Astrocyte of the cerebellum (primary cell): ENCODE data around the gene ZNF396.
A peak's percentile ranks its signal among the peaks of the same experiment; 100 is the strongest.

Experiments
- DNase-seq: peaks from one replicate; pipeline ENCODE4 v3.0.0-alpha.2; 2011; ENCODE audit warnings: low read depth
- H3K4me3 ChIP-seq: 2 replicates; pipeline ENCODE4 v1.5.1; 2011; ENCODE audit warnings: mild to moderate bottlenecking, low read depth, low read length, moderate library complexity
- in situ Hi-C: cut with HindIII; loops from 2 replicates; pipeline ENCODE4 v1.10.0; 2017; ENCODE audit warnings: low sequenced_read_pairs
- TF ChIP-seq, protein P1 (sequence below): IDR thresholded peaks from 2 replicates; pipeline ENCODE4 v1.5.1; 2012; ENCODE audit warnings: low read length, low read depth, moderate library complexity, mild to moderate bottlenecking; ENCODE audit errors: missing control alignments

Gene ZNF396

GRCh38 chr18:35362531-35362930, 14.6 kb downstream of the ZNF396 start:
- no peak for DNase-seq
- TF ChIP-seq, protein P1, sequence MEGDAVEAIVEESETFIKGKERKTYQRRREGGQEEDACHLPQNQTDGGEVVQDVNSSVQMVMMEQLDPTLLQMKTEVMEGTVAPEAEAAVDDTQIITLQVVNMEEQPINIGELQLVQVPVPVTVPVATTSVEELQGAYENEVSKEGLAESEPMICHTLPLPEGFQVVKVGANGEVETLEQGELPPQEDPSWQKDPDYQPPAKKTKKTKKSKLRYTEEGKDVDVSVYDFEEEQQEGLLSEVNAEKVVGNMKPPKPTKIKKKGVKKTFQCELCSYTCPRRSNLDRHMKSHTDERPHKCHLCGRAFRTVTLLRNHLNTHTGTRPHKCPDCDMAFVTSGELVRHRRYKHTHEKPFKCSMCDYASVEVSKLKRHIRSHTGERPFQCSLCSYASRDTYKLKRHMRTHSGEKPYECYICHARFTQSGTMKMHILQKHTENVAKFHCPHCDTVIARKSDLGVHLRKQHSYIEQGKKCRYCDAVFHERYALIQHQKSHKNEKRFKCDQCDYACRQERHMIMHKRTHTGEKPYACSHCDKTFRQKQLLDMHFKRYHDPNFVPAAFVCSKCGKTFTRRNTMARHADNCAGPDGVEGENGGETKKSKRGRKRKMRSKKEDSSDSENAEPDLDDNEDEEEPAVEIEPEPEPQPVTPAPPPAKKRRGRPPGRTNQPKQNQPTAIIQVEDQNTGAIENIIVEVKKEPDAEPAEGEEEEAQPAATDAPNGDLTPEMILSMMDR, result no peak
- no peak overlapping the region for H3K4me3 ChIP-seq
- in situ Hi-C loops, result no loop called here

GRCh38 chr18:35361570-35362321, 15.4 kb downstream of the ZNF396 start:
- in situ Hi-C loops, result no loop called here
- no peak for DNase-seq
- TF ChIP-seq, protein P1, result no peak
- no peak overlapping the region for H3K4me3 ChIP-seq

DNA sequence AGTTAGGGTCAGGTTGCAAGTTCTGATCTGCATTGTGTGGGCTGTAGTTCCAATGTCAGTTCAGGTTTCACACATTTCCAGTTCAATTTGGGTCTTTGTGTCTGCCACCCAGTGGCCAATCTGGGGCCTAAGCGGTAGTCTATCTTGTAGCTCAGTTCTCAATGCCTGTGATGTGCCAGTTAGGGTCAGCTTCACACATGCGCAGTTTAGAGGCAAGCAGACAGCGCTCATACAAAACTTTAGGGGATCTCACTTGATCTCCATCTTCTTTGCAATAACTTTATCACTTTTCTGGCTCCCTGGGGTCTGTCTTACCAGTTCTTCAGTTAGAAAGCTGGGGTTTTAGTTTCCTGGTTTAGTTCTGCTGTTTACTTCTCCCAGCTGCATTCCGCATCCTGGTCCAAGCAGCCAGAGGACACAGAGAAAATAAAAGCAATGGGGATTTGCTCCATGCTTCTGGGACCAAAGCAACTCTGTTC, 22.0 kb downstream of the ZNF396 start:
- TF ChIP-seq, protein P1, result peak; percentile 85
- no peak overlapping the region for H3K4me3 ChIP-seq
- in situ Hi-C loops, result no loop called here
- peak; percentile 76 for DNase-seq

GRCh38 chr18:35352778-35353177, 24.4 kb downstream of the ZNF396 start:
- in situ Hi-C loops, result no loop called here
- no peak overlapping the region for H3K4me3 ChIP-seq
- DNase-seq, result no peak
- TF ChIP-seq, protein P1, result no peak

GRCh38 chr18:35352283-35352682, 24.9 kb downstream of the ZNF396 start:
- DNase-seq, result no peak
- no peak overlapping the region for H3K4me3 ChIP-seq
- TF ChIP-seq, protein P1, result no peak
- in situ Hi-C loops, result no loop called here

DNA sequence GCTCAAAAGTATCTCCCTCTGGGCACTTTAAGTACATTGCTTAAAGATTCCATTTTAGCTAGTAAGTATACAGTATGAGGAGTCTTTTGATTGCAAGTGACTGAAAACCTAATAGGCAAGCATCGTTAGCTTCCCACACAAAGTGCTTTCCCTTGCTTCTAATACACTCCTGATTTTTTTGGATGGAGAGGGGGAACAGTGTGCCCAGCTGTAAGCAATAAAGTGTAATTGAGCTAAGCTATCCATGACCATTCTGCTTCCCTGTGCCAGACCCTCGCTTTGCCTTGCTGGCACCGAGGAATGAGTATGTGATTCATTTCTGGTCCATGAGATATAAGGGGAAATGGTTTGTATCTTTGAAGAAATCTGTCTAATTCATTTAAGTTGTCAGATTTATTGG, 29.1 kb downstream of the ZNF396 start:
- no peak for DNase-seq
- no peak overlapping the region for H3K4me3 ChIP-seq
- TF ChIP-seq, protein P1, result no peak
- in situ Hi-C loops, result no loop called here

- TF ChIP-seq, protein P1, result no peak
- DNase-seq, result no peak
- no peak overlapping the region for H3K4me3 ChIP-seq
- in situ Hi-C loops, result no loop called here
Observed at GRCh38 chr18:35345950-35346349, 31.2 kb downstream of the ZNF396 start.
